ENCODE results near the gene DNAAF8. TPM values are rescaled to one million over a fixed set of nuclear protein-coding genes. Genes with fewer than 3 reads are reported as not detected.

DNAAF8 gene
- total RNA-seq, 1 experiment from 2014 or later, result 1.2 TPM

GRCh38 chr16:4689091-4689671, 45.2 kb upstream of the DNAAF8 start:
- intact Hi-C loops (cut with micrococcal nuclease), result no loop called here
- no peaks in the 10 kb centered on the region for H3K27me3 ChIP-seq (ENCODE audit: low read length)
- ATAC-seq (no peak), DNase-seq (no peak)
- 0 out of 2 replicates have a peak, but pooled peaks cover 3% of the 10 kb centered on the region for H3K79me2 ChIP-seq (ENCODE audit: low read length)
- CTCF ChIA-PET, result no interaction called here
- H3K36me3 ChIP-seq (ENCODE audit: low read depth, low read length), result no peaks in the 10 kb centered on the region
- no peak overlapping the region for H3K4me2 ChIP-seq (ENCODE audit: low read length)
- POLR2A ChIA-PET (ENCODE audit: unreplicated experiment), result no interaction called here
- H4K20me1 ChIP-seq (ENCODE audit: low read length), result no peaks in the 10 kb centered on the region
- H3K9me3 ChIP-seq (ENCODE audit: low read length), result no peaks in the 10 kb centered on the region
- H3K4me3 ChIP-seq (ENCODE audit: low read length), result no peak overlapping the region
- TF ChIP-seq EZH2 (IDR thresholded peaks at IDR 0.05; ENCODE audit: low read length, unreplicated experiment), result no peak
- no peak for TF ChIP-seq EZH2phosphoT487 (IDR thresholded peaks at IDR 0.05; ENCODE audit: borderline replicate concordance, low read length)
- no peak for TF ChIP-seq CTCF (conservative IDR thresholded peaks at IDR 0.05; ENCODE audit: low read depth, low read length)
- H3K4me1 ChIP-seq (ENCODE audit: insufficient read depth, low read length), result peaks cover 5% of the 10 kb centered on the region; the same call in 1 of the 2 replicates
- H3K27ac ChIP-seq (ENCODE audit: low read length), result no peak overlapping the region
- H3F3A ChIP-seq (ENCODE audit: low read length, unreplicated experiment), result no peaks in the 10 kb centered on the region
- no peak overlapping the region for H3K9ac ChIP-seq (ENCODE audit: low read length)
- no TSS peak for BruUV-seq (replicated peaks)
- no peaks in the 10 kb centered on the region for H3K9me2 ChIP-seq (replicated peaks; ENCODE audit: low read length)
- no peak overlapping the region for H2AFZ ChIP-seq (ENCODE audit: low read length)

DNA sequence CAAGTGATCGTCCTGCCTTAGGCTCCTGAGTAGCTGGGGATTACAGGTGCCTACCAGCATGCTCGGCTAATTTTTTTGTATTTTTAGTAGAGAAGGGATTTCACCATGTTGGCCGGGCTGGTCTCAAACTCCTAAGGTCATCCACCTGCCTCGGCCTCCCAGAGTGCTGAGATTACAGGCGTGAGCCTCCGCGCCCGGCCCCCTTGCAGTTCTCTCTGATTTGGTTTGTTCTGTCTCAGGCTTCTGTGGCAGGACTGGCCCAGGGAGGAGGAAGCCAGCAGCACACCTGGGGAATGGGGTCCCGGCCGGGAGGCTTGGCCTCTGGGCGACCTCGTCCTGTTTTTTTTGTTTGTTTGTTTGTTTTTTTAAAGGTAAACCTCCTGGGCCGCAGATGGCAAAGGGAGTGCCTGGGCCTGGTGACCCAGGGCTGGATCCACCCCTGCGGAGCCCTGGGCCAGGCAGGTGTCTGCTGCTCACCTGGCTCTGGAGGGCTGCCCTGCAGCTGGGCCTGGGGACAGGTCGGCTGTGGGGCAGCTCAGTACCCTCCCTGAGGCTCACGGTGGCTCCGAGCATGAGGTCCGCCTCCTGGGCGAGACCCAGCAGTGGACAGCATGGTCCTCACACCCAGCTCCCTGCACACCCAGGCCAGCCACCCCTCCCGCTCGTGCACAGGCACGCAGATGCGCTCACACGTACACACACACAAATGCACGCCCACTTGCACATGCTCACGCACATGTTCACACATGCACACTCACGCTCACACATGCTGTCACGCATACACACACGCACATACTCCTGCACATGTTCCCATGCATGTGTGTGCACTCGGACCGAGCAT, 44.3 kb upstream of the DNAAF8 start:
- H3K9ac ChIP-seq (ENCODE audit: low read length), result no peak overlapping the region
- POLR2A ChIA-PET (ENCODE audit: unreplicated experiment), result no interaction called here
- TF ChIP-seq CTCF (conservative IDR thresholded peaks at IDR 0.05; ENCODE audit: low read depth, low read length) (no peak), EZH2 (IDR thresholded peaks at IDR 0.05; ENCODE audit: low read length, unreplicated experiment) (no peak), EZH2phosphoT487 (IDR thresholded peaks at IDR 0.05; ENCODE audit: borderline replicate concordance, low read length) (no peak)

More for the DNA sequence above, 44.3 kb upstream of the DNAAF8 start:
- H3K9me2 ChIP-seq (replicated peaks; ENCODE audit: low read length), result no peaks in the 10 kb centered on the region
- no peaks in the 10 kb centered on the region for H3K27me3 ChIP-seq (ENCODE audit: low read length)
- H3K27ac ChIP-seq (ENCODE audit: low read length), result no peak overlapping the region
- H3K4me2 ChIP-seq (ENCODE audit: low read length), result no peak overlapping the region
- intact Hi-C loops (cut with micrococcal nuclease), result no loop called here
- H4K20me1 ChIP-seq (ENCODE audit: low read length), result no peaks in the 10 kb centered on the region
- H3F3A ChIP-seq (ENCODE audit: low read length, unreplicated experiment), result no peaks in the 10 kb centered on the region
- H3K36me3 ChIP-seq (ENCODE audit: low read depth, low read length), result no peaks in the 10 kb centered on the region
- DNase-seq (no peak), ATAC-seq (no peak)
- no peak overlapping the region for H3K4me3 ChIP-seq (ENCODE audit: low read length)
- 0 out of 2 replicates have a peak, but pooled peaks cover 3% of the 10 kb centered on the region for H3K79me2 ChIP-seq (ENCODE audit: low read length)
- CTCF ChIA-PET, result no interaction called here
- no TSS peak for BruUV-seq (replicated peaks)
- no peaks in the 10 kb centered on the region for H3K9me3 ChIP-seq (ENCODE audit: low read length)
- no peak overlapping the region for H2AFZ ChIP-seq (ENCODE audit: low read length)
- H3K4me1 ChIP-seq (ENCODE audit: insufficient read depth, low read length), result peaks cover 5% of the 10 kb centered on the region; the same call in 1 of the 2 replicates
